ENCODE data around the gene CSPG5.
A peak's percentile ranks its signal among the peaks of the same experiment; 100 is the strongest.

The CSPG5 gene

GRCh38 chr3:47527952-47528725, 50.5 kb downstream of the CSPG5 start:
- no peak for TF ChIP-seq CTCF (IDR thresholded peaks at IDR 0.05; ENCODE audit: insufficient read depth, missing control alignments)
- DNase-seq (ENCODE audit: insufficient read length, low spot score) (no peak), FAIRE-seq (no peak)

DNA sequence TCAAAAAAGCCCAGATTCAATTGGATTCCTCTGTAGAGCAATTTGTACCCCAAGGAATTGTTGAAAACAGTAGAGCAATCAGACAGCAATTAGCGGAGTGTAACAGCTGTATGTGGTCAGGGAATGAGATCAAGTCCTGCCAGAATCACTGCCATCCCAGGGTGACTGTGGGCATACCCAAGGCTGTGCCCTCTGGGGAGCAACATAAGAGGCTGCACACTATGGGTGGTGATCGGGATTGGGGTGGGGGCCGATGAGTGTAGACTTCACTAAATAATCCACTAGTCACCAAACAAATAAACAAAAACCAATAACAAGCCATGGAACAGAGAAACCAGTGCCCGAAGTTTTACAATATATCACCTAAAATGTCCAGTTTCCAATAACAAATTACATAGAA, 53.0 kb downstream of the CSPG5 start:
- no peak for FAIRE-seq
- no peak for TF ChIP-seq CTCF (IDR thresholded peaks at IDR 0.05; ENCODE audit: insufficient read depth, missing control alignments)
- DNase-seq (ENCODE audit: insufficient read length, low spot score): no peak

- FAIRE-seq (no peak), DNase-seq (ENCODE audit: insufficient read length, low spot score) (no peak)
Observed at GRCh38 chr3:47523310-47524073, 55.2 kb downstream of the CSPG5 start.

DNA sequence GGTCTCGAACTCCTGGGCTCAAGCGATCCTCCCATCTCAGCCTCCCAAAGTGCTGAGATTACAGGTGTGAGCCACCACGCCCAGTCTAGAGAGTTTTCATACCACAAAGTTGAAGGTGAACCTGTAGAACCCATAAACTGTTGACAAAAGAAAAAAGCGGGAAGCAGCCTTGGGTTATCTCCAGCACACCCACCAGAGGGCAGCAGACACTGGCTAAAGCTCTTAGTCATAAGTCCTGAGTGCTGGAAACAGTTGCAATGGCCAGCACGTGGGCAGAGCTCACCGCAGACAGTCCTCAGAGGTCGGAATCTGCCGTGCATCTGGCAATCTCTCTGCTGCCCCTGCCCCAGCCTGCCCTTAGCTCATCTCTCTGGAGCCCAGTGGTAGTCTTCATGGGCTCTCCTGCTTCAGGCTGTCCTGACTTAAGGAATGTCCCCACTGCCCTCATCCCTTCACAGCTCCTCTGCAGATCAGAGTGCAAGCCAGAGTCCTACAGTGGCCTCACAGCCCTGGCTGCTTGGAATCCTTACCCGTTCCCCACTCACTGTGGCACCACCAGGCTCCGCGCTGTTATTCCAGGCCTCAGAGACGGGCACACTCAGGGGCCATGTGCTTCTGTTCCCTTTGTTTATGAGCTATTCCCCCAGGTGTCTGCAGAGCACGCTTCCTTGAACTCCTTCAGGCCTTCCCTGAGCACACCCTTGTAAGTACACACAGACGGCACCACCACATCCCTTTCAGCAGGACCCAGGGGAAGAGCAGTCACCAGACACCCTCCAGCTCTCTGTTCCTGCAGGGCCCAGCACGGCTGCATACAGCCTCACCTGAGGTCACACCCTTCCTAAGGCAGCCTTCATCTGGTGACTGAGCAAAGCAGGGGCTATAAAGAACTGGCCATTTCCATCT, 56.3 kb downstream of the CSPG5 start:
- DNase-seq (ENCODE audit: insufficient read length, low spot score) (peak; percentile 48), FAIRE-seq (peak; percentile 77)
- peak; percentile 93 for TF ChIP-seq CTCF (IDR thresholded peaks at IDR 0.05; ENCODE audit: insufficient read depth, missing control alignments)

More at GRCh38 chr3:47523310-47524073, 55.2 kb downstream of the CSPG5 start:
- TF ChIP-seq CTCF (IDR thresholded peaks at IDR 0.05; ENCODE audit: insufficient read depth, missing control alignments): no peak

DNA sequence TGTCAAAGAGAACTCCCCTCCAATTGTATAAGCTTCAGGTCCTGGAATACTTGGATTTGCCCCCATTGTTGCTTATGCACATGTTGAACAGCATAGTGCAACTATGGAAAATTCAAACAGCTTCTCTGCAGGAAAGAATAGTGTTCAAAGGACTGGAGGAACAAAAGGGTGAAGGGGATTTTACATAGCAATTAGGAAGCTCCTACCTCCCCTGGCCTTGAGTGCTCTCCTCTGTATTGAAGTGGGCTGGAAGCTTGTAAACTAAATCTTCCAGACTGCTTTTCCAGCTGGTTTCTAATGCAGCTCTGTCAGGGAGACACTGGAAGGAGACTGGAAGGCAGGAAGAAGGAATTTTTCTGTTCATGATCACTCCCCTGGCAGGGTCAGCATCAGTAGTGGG, 57.9 kb downstream of the CSPG5 start:
- FAIRE-seq (no peak), DNase-seq (ENCODE audit: insufficient read length, low spot score) (no peak)
- no peak for TF ChIP-seq CTCF (IDR thresholded peaks at IDR 0.05; ENCODE audit: insufficient read depth, missing control alignments)

- TF ChIP-seq CTCF (IDR thresholded peaks at IDR 0.05; ENCODE audit: insufficient read depth, missing control alignments): no peak
- FAIRE-seq (no peak), DNase-seq (ENCODE audit: insufficient read length, low spot score) (no peak)
Observed at GRCh38 chr3:47517937-47518336, 60.7 kb downstream of the CSPG5 start.
